Measurements from ENCODE around the gene IDH2.

DNA sequence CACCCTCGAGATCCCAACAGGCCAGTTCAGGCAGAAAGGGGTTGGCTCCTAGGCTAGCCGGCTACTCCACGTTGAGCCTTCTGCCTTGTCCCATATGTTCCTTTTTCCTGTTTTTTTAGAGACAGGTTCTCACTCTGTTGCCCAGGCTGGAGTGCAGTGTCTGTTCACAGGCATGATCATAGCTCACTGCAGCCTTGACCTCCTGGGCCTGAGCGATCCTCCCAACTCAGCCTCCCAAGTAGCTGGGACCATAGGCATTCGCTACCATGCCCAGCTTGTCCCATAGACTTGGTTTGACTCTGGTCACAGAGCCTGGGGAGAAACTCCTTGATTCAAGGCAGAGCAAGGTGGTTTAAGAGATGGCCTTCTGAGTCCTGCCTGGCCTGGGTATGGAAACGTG is 68.8 kb downstream of the IDH2 start:
- TF ChIP-seq POLR2AphosphoS5 (IDR thresholded peaks at IDR 0.05; ENCODE audit: borderline replicate concordance, low read depth, low read length) (no peak), EZH2 (IDR thresholded peaks at IDR 0.05) (no peak)
